Activated CD8-positive, alpha-beta memory T cell treated with anti-CD3 and anti-CD28 coated beads, Interleukin-2, amount 50 U/mL, for 1 hour (primary cell): Measurements from ENCODE around the gene MARF1.
"Not testable (repeated sequence)": the region's sequence is repeated elsewhere in the genome, so short reads cannot be mapped to it uniquely, and the experiment has no call there.

Experiments used
- DNase-seq: peaks from one replicate; pipeline ENCODE4 v3.0.0-alpha.2; 2020; ENCODE audit errors: extremely low read depth

MARF1 gene

GRCh38 chr16:15573274-15573895 lies 69.6 kb downstream of the MARF1 start:
- no peak for DNase-seq

GRCh38 chr16:15572329-15573001 lies 70.5 kb downstream of the MARF1 start:
- no peak for DNase-seq

- DNase-seq = no peak
These were observed 71.4 kb downstream of the MARF1 start for GRCh38 chr16:15571557-15571956.

- not testable (repeated sequence) for DNase-seq
These were observed 72.3 kb downstream of the MARF1 start for GRCh38 chr16:15570666-15571065.

GRCh38 chr16:15567823-15568222 lies 75.1 kb downstream of the MARF1 start:
- DNase-seq = no peak

- no peak for DNase-seq
These were observed 76.9 kb downstream of the MARF1 start for GRCh38 chr16:15566095-15566494.

GRCh38 chr16:15564604-15565339 lies 78.2 kb downstream of the MARF1 start:
- DNase-seq = no peak

GRCh38 chr16:15559176-15559575 lies 83.8 kb downstream of the MARF1 start:
- DNase-seq = no peak

GRCh38 chr16:15557258-15557657 lies 85.7 kb downstream of the MARF1 start:
- no peak for DNase-seq

GRCh38 chr16:15556130-15556529 lies 86.8 kb downstream of the MARF1 start:
- DNase-seq = no peak

- no peak for DNase-seq
These were observed 89.5 kb downstream of the MARF1 start for GRCh38 chr16:15553313-15554088.

- DNase-seq = no peak
These were observed 90.4 kb downstream of the MARF1 start for GRCh38 chr16:15552507-15552906.

- DNase-seq = no peak
These were observed 94.5 kb downstream of the MARF1 start for GRCh38 chr16:15548482-15548891.

- no peak for DNase-seq
These were observed 95.2 kb downstream of the MARF1 start for GRCh38 chr16:15547768-15548096.

GRCh38 chr16:15547072-15547767 lies 95.7 kb downstream of the MARF1 start:
- not testable (repeated sequence) for DNase-seq

- DNase-seq = no peak
These were observed 97.4 kb downstream of the MARF1 start for GRCh38 chr16:15545544-15545943.

GRCh38 chr16:15544405-15544804 lies 98.5 kb downstream of the MARF1 start:
- DNase-seq = no peak
